GM12891 (cell line): ENCODE data around the gene AANAT.

ENCODE experiments used
- PAX5 ChIP-seq: IDR thresholded peaks from 2 replicates; pipeline ENCODE4 v1.6.1; 2011; ENCODE audit warnings: low read length, moderate library complexity, mild to moderate bottlenecking; ENCODE audit not compliant: insufficient read depth, severe bottlenecking
- POLR2A ChIP-seq: IDR thresholded peaks from 2 replicates; pipeline ENCODE4 v1.6.1; 2011; ENCODE audit warnings: low read depth, low read length, control low read depth
- POLR2AphosphoS5 ChIP-seq: IDR thresholded peaks from 2 replicates; pipeline ENCODE4 v1.6.1; 2011; ENCODE audit warnings: low read depth, low read length, control low read depth
- POU2F2 ChIP-seq: IDR thresholded peaks from 2 replicates; pipeline ENCODE4 v1.6.1; 2011; ENCODE audit warnings: low read depth, mild to moderate bottlenecking, control low read depth, low read length, moderate library complexity
- SPI1 ChIP-seq: IDR thresholded peaks from 2 replicates; pipeline ENCODE4 v1.6.1; 2011; ENCODE audit warnings: low read depth, low read length, control low read depth
- TAF1 ChIP-seq: IDR thresholded peaks from 2 replicates; pipeline ENCODE4 v1.6.1; 2011; ENCODE audit warnings: low read depth, low read length, control low read depth

DNA sequence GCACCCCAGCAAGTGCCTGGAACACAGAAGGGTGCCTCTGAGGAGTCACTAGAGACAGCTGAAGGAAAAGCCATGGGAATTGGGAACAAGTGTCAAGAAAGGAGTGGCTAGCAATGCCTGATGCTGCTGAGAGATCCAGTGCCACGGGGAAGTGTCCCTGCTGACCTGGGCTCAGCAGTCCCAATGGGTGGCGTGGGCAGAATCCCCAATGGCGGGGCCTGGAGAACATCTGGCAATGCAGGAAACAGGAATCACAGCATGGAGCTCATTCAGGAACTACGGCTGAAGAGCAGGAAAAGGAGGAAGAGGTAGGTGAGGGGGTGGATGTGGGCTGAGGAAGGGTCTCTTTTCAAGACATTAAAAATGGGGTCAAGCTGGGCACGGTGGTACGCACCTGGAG is 44.5 kb upstream of the AANAT start:
- no peak for TF ChIP-seq POLR2A
- TF ChIP-seq POLR2AphosphoS5, result no peak
- no peak for TF ChIP-seq TAF1
- TF ChIP-seq PAX5, result no peak
- no peak for TF ChIP-seq SPI1
- no peak for TF ChIP-seq POU2F2
